HG03342 (cell line): Measurements from ENCODE around the gene DMPK.
"Not testable (repeated sequence)": the region's sequence is repeated elsewhere in the genome, so short reads cannot be mapped to it uniquely, and the experiment has no call there.

ENCODE experiments used
- ATAC-seq: cut with Tn5 transposase; IDR thresholded peaks from one replicate; pipeline ENCODE4 v1.9.1; 2021; ENCODE audit warnings: mild to moderate bottlenecking, moderate library complexity; ENCODE audit not compliant: unreplicated experiment

Gene DMPK

GRCh38 chr19:45752639-45753038 lies 29.7 kb downstream of the DMPK start:
- no peak for ATAC-seq

GRCh38 chr19:45751483-45751882 lies 30.8 kb downstream of the DMPK start:
- ATAC-seq = not testable (repeated sequence)

- no peak for ATAC-seq
These were observed 34.8 kb downstream of the DMPK start for GRCh38 chr19:45747513-45747912.

GRCh38 chr19:45746866-45747265 lies 35.4 kb downstream of the DMPK start:
- ATAC-seq = no peak

GRCh38 chr19:45745606-45746005 lies 36.7 kb downstream of the DMPK start:
- ATAC-seq = no peak

- no peak for ATAC-seq
These were observed 39.3 kb downstream of the DMPK start for GRCh38 chr19:45742969-45743368.

- no peak for ATAC-seq
These were observed 42.5 kb downstream of the DMPK start for GRCh38 chr19:45739498-45740439.

DNA sequence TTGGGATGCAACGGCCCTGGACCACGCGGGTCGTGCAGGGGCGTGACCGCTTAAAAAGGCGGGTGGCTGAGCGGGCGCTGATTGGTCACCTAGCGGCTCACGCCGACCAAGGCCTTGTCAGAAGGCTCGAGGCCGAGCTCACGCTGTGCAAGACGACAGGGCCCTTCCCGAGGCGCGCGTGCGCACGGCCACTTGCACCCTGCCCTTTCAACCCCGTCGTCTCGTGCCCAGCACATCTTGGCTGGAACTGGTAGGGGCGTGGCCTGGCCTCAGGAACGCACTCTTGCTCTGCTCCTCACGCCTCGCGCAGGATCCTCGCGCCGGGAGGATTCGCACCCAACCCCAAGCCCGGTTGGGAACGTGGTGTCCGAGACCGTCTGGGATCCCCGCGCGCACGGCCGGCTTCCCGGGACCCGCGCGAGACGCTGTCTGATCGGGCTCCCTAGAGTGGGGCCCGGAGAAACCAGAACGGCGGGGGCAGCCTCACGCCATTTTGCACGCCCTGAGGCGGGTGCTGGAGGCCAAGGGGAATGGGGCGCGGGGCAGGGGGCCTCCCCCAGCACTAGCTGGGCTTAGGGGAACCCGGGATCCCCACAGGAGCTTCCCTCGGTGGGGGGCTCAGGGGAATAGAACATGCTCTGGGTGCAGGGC lies 49.0 kb downstream of the DMPK start, which contains the start of gene MEIOSIN:
Gene MEIOSIN (plus strand): TSS at position 280 of the 651 bp plus-strand sequence. CDS start 1,938 bp downstream, outside the sequence.
- no peak for ATAC-seq

- peak; percentile 82 for ATAC-seq
These were observed 51.7 kb downstream of the DMPK start, which contains the start of gene FBXO46 for GRCh38 chr19:45730368-45731288. Gene FBXO46, minus strand, starts transcription at chr19:45730896. Its CDS starts 17,401 bp downstream, at chr19:45713495.

DNA sequence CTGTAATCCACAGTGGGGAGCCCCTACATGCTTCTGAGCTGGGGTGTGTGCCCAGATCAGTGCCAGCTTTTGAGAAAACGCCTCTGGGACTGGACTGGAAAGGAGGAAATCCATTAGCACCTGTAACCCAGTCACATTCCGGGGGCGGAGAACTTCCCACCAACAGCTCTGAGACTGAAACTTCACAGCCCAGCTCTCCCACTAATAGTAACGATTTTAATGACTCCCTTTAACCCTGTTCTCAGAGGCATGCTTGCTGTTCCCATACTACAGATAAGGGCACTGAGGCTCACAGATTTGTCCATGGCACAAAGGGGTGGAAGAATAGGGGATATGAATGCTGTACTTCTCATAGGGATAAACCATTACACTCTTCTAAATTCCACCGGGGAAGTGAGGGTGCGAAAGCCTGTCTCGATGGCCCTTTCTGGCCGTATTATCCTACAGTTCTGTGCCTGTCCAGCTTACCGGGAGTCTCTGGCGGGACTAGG lies 52.4 kb downstream of the DMPK start:
- ATAC-seq = no peak

DNA sequence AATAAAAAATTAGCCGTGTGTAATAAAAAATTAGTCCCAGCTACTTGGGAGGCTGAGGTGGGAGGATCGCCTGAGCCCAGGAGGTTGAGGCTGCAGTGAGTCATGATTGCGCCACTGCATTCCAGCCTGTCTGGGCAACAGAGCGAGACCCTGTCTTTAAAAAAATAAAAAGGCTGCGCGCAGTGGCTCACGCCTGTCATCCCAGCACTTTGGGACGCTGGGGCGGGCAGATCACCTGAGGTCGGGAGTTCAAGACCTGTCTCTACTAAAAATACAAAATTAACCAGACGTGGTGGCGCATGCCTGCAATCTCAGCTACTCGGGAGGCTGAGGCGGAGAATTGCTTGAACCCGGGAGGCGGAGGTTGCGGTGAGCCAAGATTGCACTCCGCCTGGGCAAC lies 53.6 kb downstream of the DMPK start:
- not testable (repeated sequence) for ATAC-seq

DNA sequence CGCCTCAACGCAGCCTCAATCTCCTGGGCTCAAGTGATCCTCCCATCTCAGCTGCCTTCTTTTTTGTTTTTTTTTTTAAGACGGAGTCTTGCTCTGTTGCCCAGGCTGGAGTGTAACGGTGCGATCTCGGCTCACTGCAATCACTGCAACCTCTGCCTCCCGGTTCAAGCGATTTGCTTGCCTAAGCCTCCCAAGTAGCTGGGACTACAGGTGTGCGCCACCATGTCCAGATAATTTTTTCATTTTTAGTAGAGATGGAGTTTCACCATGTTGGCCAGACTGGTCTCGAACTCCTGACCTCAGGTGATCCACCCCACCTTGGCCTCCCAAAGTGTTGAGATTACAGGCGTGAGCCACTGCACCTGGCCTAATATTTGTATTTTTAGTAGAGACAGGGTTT lies 62.2 kb downstream of the DMPK start:
- not testable (repeated sequence) for ATAC-seq
